ENCODE measurements around the gene TMEM243. TPM values are rescaled to one million over a fixed set of nuclear protein-coding genes. Genes with fewer than 3 reads are reported as not detected.

Gene TMEM243
- total RNA-seq, 6 donors from 2014 or later: 75.9 to 178 (median 99.1) TPM

GRCh38 chr7:87234949-87235348 lies 15.4 kb upstream of the TMEM243 start:
- H3K9me3 ChIP-seq: no peaks in the 10 kb centered on the region
- peaks cover 0 to 5% (median 3%) of the 10 kb centered on the region in 4 donors for H3K4me1 ChIP-seq
- H3K36me3 ChIP-seq: no peaks in the 10 kb centered on the region
- no peak overlapping the region for H3K4me3 ChIP-seq
- no peak for DNase-seq
- TF ChIP-seq, protein P1, sequence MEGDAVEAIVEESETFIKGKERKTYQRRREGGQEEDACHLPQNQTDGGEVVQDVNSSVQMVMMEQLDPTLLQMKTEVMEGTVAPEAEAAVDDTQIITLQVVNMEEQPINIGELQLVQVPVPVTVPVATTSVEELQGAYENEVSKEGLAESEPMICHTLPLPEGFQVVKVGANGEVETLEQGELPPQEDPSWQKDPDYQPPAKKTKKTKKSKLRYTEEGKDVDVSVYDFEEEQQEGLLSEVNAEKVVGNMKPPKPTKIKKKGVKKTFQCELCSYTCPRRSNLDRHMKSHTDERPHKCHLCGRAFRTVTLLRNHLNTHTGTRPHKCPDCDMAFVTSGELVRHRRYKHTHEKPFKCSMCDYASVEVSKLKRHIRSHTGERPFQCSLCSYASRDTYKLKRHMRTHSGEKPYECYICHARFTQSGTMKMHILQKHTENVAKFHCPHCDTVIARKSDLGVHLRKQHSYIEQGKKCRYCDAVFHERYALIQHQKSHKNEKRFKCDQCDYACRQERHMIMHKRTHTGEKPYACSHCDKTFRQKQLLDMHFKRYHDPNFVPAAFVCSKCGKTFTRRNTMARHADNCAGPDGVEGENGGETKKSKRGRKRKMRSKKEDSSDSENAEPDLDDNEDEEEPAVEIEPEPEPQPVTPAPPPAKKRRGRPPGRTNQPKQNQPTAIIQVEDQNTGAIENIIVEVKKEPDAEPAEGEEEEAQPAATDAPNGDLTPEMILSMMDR (IDR thresholded peaks at IDR 0.05): no peak
- TF ChIP-seq EP300 (IDR thresholded peaks at IDR 0.05) (no peak), POLR2A (IDR thresholded peaks at IDR 0.05) (no peak)
- H3K27me3 ChIP-seq: no peaks in the 10 kb centered on the region
- no peak overlapping the region for H3K27ac ChIP-seq
- no peak for ATAC-seq (ENCODE audit: low FRiP score in 2 of 2)

DNA sequence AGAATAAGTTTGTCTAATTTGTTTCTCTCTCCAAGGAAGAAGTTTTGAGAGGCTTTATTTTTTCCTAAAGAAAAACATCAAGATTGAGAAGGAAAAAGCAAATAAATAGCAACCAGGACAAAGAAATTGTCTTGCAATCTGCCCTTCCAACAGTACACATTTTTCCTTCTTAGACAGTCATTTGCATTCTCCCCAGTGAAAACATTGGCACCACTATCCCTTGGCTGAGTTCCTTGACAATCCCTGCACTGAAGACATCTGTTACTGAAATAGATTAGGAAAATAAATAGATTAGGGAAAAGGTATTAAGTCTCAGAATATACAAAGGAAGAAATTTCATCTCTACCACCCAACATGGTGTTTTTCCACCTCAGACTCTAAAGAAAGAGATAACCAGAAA lies 12.2 kb upstream of the TMEM243 start:
- Histone ChIP-seq H3K27me3 (no peaks in the 10 kb centered on the region), H3K36me3 (no peaks in the 10 kb centered on the region), H3K4me3 (no peak overlapping the region), H3K4me1 (peaks cover 0 to 5% (median 2%) of the 10 kb centered on the region in 4 donors), H3K9me3 (no peaks in the 10 kb centered on the region), H3K27ac (no peak overlapping the region)
- TF ChIP-seq EP300 (IDR thresholded peaks at IDR 0.05): no peak
- no peak for TF ChIP-seq POLR2A (IDR thresholded peaks at IDR 0.05)
- TF ChIP-seq, protein P1 (IDR thresholded peaks at IDR 0.05): no peak
- TF ChIP-seq POLR2AphosphoS5 (IDR thresholded peaks at IDR 0.05): no peak
- no peak for DNase-seq
- no peak for ATAC-seq (ENCODE audit: low FRiP score in 2 of 2)

DNA sequence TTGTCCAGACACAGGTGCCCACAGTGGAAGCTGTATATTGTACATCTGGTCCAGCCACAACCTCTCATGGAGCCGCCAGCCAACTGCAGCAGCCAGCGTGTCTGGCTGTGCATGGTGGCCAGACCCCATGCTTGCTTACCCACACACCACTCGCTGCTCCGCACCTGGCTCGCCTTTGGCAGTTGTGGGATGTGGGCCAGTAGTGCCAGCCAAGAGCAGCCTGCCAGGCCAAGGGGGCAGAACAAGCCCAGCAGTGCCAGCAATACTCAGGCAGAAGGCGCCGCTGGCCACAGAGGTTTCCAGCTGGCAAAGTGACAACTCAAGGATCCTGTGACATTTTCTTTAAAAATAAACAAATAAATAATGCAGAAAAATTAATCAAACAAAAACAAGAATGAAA lies 11.7 kb upstream of the TMEM243 start:
- Histone ChIP-seq H3K4me1 (peaks cover 0 to 5% (median 2%) of the 10 kb centered on the region in 4 donors), H3K36me3 (no peaks in the 10 kb centered on the region), H3K4me3 (no peak overlapping the region), H3K9me3 (no peaks in the 10 kb centered on the region), H3K27me3 (no peaks in the 10 kb centered on the region), H3K27ac (no peak overlapping the region)
- TF ChIP-seq POLR2A (IDR thresholded peaks at IDR 0.05) (no peak), EP300 (IDR thresholded peaks at IDR 0.05) (no peak), POLR2AphosphoS5 (IDR thresholded peaks at IDR 0.05) (no peak)
- TF ChIP-seq, protein P1 (IDR thresholded peaks at IDR 0.05): no peak
- ATAC-seq (ENCODE audit: low FRiP score in 2 of 2): peak in 1 of 2 donors; percentile 24
- DNase-seq: peak in 1 of 2 donors; percentile 43
- WGBS, 2 donors: 59 to 78% methylated on average over 7 of the region's 7 CpGs

GRCh38 chr7:87226495-87226894 lies 7.0 kb upstream of the TMEM243 start:
- Histone ChIP-seq H3K27ac (no peak overlapping the region), H3K36me3 (no peaks in the 10 kb centered on the region), H3K27me3 (no peaks in the 10 kb centered on the region), H3K9me3 (no peaks in the 10 kb centered on the region), H3K4me3 (no peak overlapping the region), H3K4me1 (peaks cover 0 to 5% (median 2%) of the 10 kb centered on the region in 4 donors)
- 73% methylated on average over 3 of the region's 3 CpGs for WGBS, 2 donors
- ATAC-seq (ENCODE audit: low FRiP score in 2 of 2) (no peak), DNase-seq (no peak)
- TF ChIP-seq, protein P1 (IDR thresholded peaks at IDR 0.05): no peak
- TF ChIP-seq EP300 (IDR thresholded peaks at IDR 0.05): no peak

GRCh38 chr7:87225696-87226095 lies 6.2 kb upstream of the TMEM243 start:
- Histone ChIP-seq H3K4me3 (no peak overlapping the region), H3K9me3 (no peaks in the 10 kb centered on the region), H3K27ac (no peak overlapping the region), H3K4me1 (peaks cover 6 to 9% (median 6%) of the 10 kb centered on the region in 4 donors), H3K27me3 (no peaks in the 10 kb centered on the region), H3K36me3 (no peaks in the 10 kb centered on the region)
- DNase-seq (no peak), ATAC-seq (ENCODE audit: low FRiP score in 2 of 2) (no peak)
- no peak for TF ChIP-seq POLR2AphosphoS5 (IDR thresholded peaks at IDR 0.05)
- TF ChIP-seq POLR2A (IDR thresholded peaks at IDR 0.05): no peak
- TF ChIP-seq EP300 (IDR thresholded peaks at IDR 0.05): no peak
- TF ChIP-seq, protein P1 (IDR thresholded peaks at IDR 0.05): no peak
- 48 to 73% methylated on average over 1 of the region's 1 CpG for WGBS, 2 donors

Measured in upper lobe of left lung (tissue), 6 donors.